ENCODE data around the gene BEX4.
A peak's percentile ranks its signal among the peaks of the same experiment; 100 is the strongest.
"Not testable (repeated sequence)": the region's sequence is repeated elsewhere in the genome, so short reads cannot be mapped to it uniquely, and the experiment has no call there.

BEX4 gene

GRCh38 chrX:103214870-103215424, at the start of gene BEX4:
Gene BEX4 (plus strand): TSS chrX:103215108. CDS start chrX:103216154, 1,046 bp downstream.
- DNase-seq (ENCODE audit: low spot score) = peak; percentile 74

GRCh38 chrX:103170216-103170615, 44.7 kb upstream of the BEX4 start:
- no peak for DNase-seq (ENCODE audit: low spot score)

- DNase-seq (ENCODE audit: low spot score) = no peak
Observed at GRCh38 chrX:103171353-103171752, 43.6 kb upstream of the BEX4 start.

GRCh38 chrX:103175256-103175655, 39.7 kb upstream of the BEX4 start:
- DNase-seq (ENCODE audit: low spot score) = not testable (repeated sequence)

- DNase-seq (ENCODE audit: low spot score) = peak; percentile 47
Observed at GRCh38 chrX:103175944-103176753, 38.8 kb upstream of the BEX4 start.

GRCh38 chrX:103177556-103177955, 37.4 kb upstream of the BEX4 start:
- no peak for DNase-seq (ENCODE audit: low spot score)

- DNase-seq (ENCODE audit: low spot score) = no peak
Observed at GRCh38 chrX:103183912-103184311, 31.0 kb upstream of the BEX4 start.

- DNase-seq (ENCODE audit: low spot score) = no peak
Observed at GRCh38 chrX:103187953-103188475, 26.9 kb upstream of the BEX4 start.

- DNase-seq (ENCODE audit: low spot score) = no peak
Observed at GRCh38 chrX:103197721-103198306, 17.1 kb upstream of the BEX4 start.

GRCh38 chrX:103198668-103199067, 16.2 kb upstream of the BEX4 start:
- not testable (repeated sequence) for DNase-seq (ENCODE audit: low spot score)

- DNase-seq (ENCODE audit: low spot score) = peak; percentile 2
Observed at GRCh38 chrX:103201041-103201440, 13.9 kb upstream of the BEX4 start.

- no peak for DNase-seq (ENCODE audit: low spot score)
Observed at GRCh38 chrX:103210056-103210455, 4.9 kb upstream of the BEX4 start.

- DNase-seq (ENCODE audit: low spot score) = peak; percentile 56
Observed at GRCh38 chrX:103211012-103211715, 3.7 kb upstream of the BEX4 start.

- DNase-seq (ENCODE audit: low spot score) = no peak
Observed at GRCh38 chrX:103212749-103213457, 2.0 kb upstream of the BEX4 start.

- peak; percentile 32 for DNase-seq (ENCODE audit: low spot score)
Observed at GRCh38 chrX:103215425-103215991, 600 bp downstream of the BEX4 start.

- DNase-seq (ENCODE audit: low spot score) = no peak
Observed at GRCh38 chrX:103220511-103221323, 5.8 kb downstream of the BEX4 start.

- DNase-seq (ENCODE audit: low spot score) = not testable (repeated sequence)
Observed at GRCh38 chrX:103225918-103226317, 11.0 kb downstream of the BEX4 start.

GRCh38 chrX:103233263-103233662, 18.4 kb downstream of the BEX4 start:
- DNase-seq (ENCODE audit: low spot score) = no peak

GRCh38 chrX:103234869-103235268, 20.0 kb downstream of the BEX4 start:
- no peak for DNase-seq (ENCODE audit: low spot score)

GRCh38 chrX:103235608-103236007, 20.7 kb downstream of the BEX4 start:
- DNase-seq (ENCODE audit: low spot score) = not testable (repeated sequence)
